CD4-positive, alpha-beta T cell (primary cell): ENCODE results near the gene ZNF17. TPM values are rescaled to one million over a fixed set of nuclear protein-coding genes. Genes with fewer than 3 reads are reported as not detected.
"Not testable (repeated sequence)": the region's sequence is repeated elsewhere in the genome, so short reads cannot be mapped to it uniquely, and the experiment has no call there.

ENCODE experiments used
- ATAC-seq: fragments of 200-7000 bp; cut with Tn5 transposase; one replicate; pipeline ENCODE4 v1.10.0; 2022; ENCODE audit warnings: mild to moderate bottlenecking; ENCODE audit not compliant: poor library complexity
- CTCF ChIA-PET: fragments of 350-600 bp; sonication (Branson Sonifier 250); formaldehyde crosslinking; loops from one replicate; lab custom pipeline; 2021; ENCODE audit warnings: antibody characterized with exemption, inconsistent platforms; lab: Charles Lee
- POLR2A ChIA-PET: fragments of 350-600 bp; sonication (Branson Sonifier 250); formaldehyde crosslinking; loops from one replicate; lab custom pipeline; 2021; ENCODE audit warnings: antibody characterized with exemption, inconsistent platforms; lab: Charles Lee
- DNase-seq, 14 experiments: peaks; one replicate each; pipeline ENCODE4 v3.0.0-alpha.2; 2013 to 2020; ENCODE audit warnings: mixed read lengths in 2 of 14
- H3K27ac ChIP-seq, 2 donors: one replicate each; pipeline versions ENCODE4 v1.5.1 to v1.7.0; 2013; ENCODE audit warnings: low read length in 2 of 2, low read depth in 1 of 2, mild to moderate bottlenecking in 1 of 2
- H3K27me3 ChIP-seq, 2 experiments: 1 replicate in 1 of 2; 2 replicates in 1 of 2; pipeline versions ENCODE4 v1.6.1 to v1.7.0; 2013; ENCODE audit warnings: low read length in 2 of 2, control low read depth in 1 of 2, mild to moderate bottlenecking in 1 of 2, moderate library complexity in 1 of 2; ENCODE audit not compliant: insufficient read depth in 2 of 2, control insufficient read depth in 1 of 2
- H3K36me3 ChIP-seq: one replicate; pipeline ENCODE4 v1.6.1; 2013; ENCODE audit warnings: low read length, control low read depth; ENCODE audit not compliant: insufficient read depth
- H3K4me1 ChIP-seq: one replicate; pipeline ENCODE4 v1.6.1; 2013; ENCODE audit warnings: low read length, control low read depth; ENCODE audit not compliant: insufficient read depth
- H3K4me3 ChIP-seq: one replicate; pipeline ENCODE4 v1.5.1; 2013; ENCODE audit warnings: mild to moderate bottlenecking, low read length, moderate library complexity
- H3K9me3 ChIP-seq, 2 experiments: 1 replicate in 1 of 2; 2 replicates in 1 of 2; pipeline versions ENCODE4 v1.6.1 to v1.7.0; 2013; ENCODE audit warnings: low read length in 2 of 2, mild to moderate bottlenecking in 2 of 2, control low read depth in 1 of 2, moderate library complexity in 1 of 2; ENCODE audit not compliant: control insufficient read depth in 1 of 2, insufficient read depth in 1 of 2
- H3K27ac Mint-ChIP-seq: one replicate; pipeline ENCODE4 v1.8.0; 2020; ENCODE audit warnings: mixed read lengths
- H3K27me3 Mint-ChIP-seq: one replicate; pipeline ENCODE4 v1.8.0; 2021; ENCODE audit warnings: mixed read lengths
- H3K36me3 Mint-ChIP-seq: one replicate; pipeline ENCODE4 v1.8.0; 2021; ENCODE audit warnings: low read depth, mixed read lengths
- H3K4me1 Mint-ChIP-seq: one replicate; pipeline ENCODE4 v1.8.0; 2021; ENCODE audit warnings: low read depth, mixed read lengths
- H3K4me3 Mint-ChIP-seq: one replicate; pipeline ENCODE4 v1.8.0; 2020; ENCODE audit warnings: mild to moderate bottlenecking, mixed read lengths
- H3K9me3 Mint-ChIP-seq: one replicate; pipeline ENCODE4 v1.8.0; 2020; ENCODE audit warnings: mixed read lengths
- intact Hi-C, 2 experiments: fragments of 100-400 bp; cut with DNase I in 1 of 2; cut with micrococcal nuclease in 1 of 2; formaldehyde crosslinking; loops; one replicate each; pipeline versions ENCODE4 v1.15.1 to v1.9.0; 2023 to 2025; cut with DNase I, micrococcal nuclease
- total RNA-seq, 174 experiments: library from RNA in 2 of 174; stranded (reverse) in 2 of 174; gene quantifications; one replicate each; pipeline ENCODE4 v1.2.3 and lab custom pipeline; 2021 to 2026
- TF ChIP-seq, protein P1 (sequence below): fragments of 200-600 bp; IDR thresholded peaks from one replicate; pipeline ENCODE4 v1.8.0; 2022; ENCODE audit warnings: antibody characterized with exemption, mild to moderate bottlenecking

ZNF17 gene
- total RNA-seq, 2 experiments from 2014 or later = 9.3 to 10.0 TPM

DNA sequence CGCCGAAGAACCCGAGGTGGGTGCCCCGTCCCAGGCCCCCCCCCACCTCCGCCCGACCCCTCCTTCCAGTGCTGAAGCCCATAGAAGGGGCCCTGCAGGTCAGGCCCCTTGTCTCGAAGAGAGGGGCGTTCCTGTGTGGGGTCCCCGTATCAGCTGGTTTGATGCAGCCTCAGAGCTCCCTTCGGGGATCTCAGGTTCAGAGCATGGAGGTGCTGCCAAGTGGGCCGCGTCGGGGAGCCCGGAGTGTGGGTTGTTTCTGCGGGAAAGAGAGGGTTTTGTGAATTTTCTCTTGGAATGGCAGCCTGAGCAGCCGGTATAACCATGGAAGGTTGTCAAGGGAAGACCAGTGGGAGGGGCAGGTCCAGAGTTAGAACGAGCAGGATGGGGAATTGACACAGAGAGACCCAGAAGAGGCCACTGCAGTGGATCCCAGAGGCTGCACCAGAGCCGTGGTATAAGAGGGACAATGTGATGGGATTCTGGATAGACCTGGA, 47.2 kb upstream of the ZNF17 start:
- Histone ChIP-seq H3K36me3 (no peaks in the 10 kb centered on the region), H3K27ac (peak overlapping the region; percentile 86 to 89), H3K4me1 (peaks cover 15% of the 10 kb centered on the region), H3K4me3 (peak overlapping the region; percentile 69), H3K27me3 (no peaks in the 10 kb centered on the region), H3K9me3 (peaks cover 15 to 48% of the 10 kb centered on the region in 2 experiments)
- TF ChIP-seq, protein P1, sequence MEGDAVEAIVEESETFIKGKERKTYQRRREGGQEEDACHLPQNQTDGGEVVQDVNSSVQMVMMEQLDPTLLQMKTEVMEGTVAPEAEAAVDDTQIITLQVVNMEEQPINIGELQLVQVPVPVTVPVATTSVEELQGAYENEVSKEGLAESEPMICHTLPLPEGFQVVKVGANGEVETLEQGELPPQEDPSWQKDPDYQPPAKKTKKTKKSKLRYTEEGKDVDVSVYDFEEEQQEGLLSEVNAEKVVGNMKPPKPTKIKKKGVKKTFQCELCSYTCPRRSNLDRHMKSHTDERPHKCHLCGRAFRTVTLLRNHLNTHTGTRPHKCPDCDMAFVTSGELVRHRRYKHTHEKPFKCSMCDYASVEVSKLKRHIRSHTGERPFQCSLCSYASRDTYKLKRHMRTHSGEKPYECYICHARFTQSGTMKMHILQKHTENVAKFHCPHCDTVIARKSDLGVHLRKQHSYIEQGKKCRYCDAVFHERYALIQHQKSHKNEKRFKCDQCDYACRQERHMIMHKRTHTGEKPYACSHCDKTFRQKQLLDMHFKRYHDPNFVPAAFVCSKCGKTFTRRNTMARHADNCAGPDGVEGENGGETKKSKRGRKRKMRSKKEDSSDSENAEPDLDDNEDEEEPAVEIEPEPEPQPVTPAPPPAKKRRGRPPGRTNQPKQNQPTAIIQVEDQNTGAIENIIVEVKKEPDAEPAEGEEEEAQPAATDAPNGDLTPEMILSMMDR = no peak
- no peak for DNase-seq
- Mint-ChIP-seq H3K4me1 (peaks cover 19% of the 10 kb centered on the region), H3K4me3 (peak overlapping the region; percentile 94), H3K27me3 (peaks cover 3% of the 10 kb centered on the region), H3K9me3 (peaks cover 13% of the 10 kb centered on the region), H3K36me3 (peaks cover 64% of the 10 kb centered on the region), H3K27ac (peak overlapping the region; percentile 94)
- intact Hi-C loops = loop anchor here (1.0 to 5.0 kb wide), 8 partner anchors 25 to 123 kb away; partner anchors contain the start of genes ZNF460 (in 2 of the 2), ZNF543 (in 2 of the 2), ZNF548 (in 2 of the 2) and ZNF805 (in 2 of the 2)
- ATAC-seq = no peak
- ChIA-PET CTCF (no interaction called here), POLR2A (interaction anchor here (0.5 to 2.2 kb wide), 5 partner anchors 13 to 960 kb away, joined by 3 to 20 read pairs (median 3); partner anchors contain the start of genes ZNF304, ZNF548 and ZNF805)

DNA sequence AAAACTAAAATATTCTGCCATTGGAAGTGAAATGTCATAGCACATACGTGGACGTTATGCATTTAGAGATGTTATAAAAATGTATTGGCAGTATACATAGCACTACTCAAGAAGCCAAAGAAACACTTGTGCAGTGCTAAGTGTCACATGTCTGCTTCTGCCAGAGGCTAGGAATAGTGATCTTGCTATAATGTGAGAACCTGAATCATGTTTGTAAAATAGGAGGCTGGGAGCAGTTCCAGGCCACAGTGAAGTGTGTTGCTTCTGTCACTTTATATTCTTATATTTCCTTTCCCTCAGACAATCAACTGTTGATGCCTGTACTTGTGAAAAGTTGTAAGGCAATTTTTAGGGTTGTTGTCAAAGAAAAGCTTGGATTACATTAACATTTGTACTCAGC, 44.2 kb upstream of the ZNF17 start:
- H3K27me3 Mint-ChIP-seq = peaks cover 3% of the 10 kb centered on the region
- Histone ChIP-seq H3K36me3 (peaks cover 4% of the 10 kb centered on the region), H3K27ac (no peak overlapping the region), H3K9me3 (peaks cover 9 to 33% of the 10 kb centered on the region in 2 experiments), H3K4me3 (no peak overlapping the region), H3K4me1 (peaks cover 15% of the 10 kb centered on the region), H3K27me3 (no peaks in the 10 kb centered on the region)
- ChIA-PET POLR2A (interaction anchor here (1.5 kb wide), 1 partner anchor 16 kb away, joined by 5 read pairs; the partner anchor contains the start of gene ZNF304), CTCF (no interaction called here)
- H3K36me3 Mint-ChIP-seq = peaks cover 83% of the 10 kb centered on the region
- H3K27ac Mint-ChIP-seq = no peak overlapping the region
- H3K4me3 Mint-ChIP-seq = peak overlapping the region; percentile 38
- intact Hi-C loops = no loop called here
- H3K4me1 Mint-ChIP-seq = peaks cover 23% of the 10 kb centered on the region
- DNase-seq (no peak), ATAC-seq (no peak)
- TF ChIP-seq, protein P1 = no peak
- peaks cover 14% of the 10 kb centered on the region for H3K9me3 Mint-ChIP-seq

DNA sequence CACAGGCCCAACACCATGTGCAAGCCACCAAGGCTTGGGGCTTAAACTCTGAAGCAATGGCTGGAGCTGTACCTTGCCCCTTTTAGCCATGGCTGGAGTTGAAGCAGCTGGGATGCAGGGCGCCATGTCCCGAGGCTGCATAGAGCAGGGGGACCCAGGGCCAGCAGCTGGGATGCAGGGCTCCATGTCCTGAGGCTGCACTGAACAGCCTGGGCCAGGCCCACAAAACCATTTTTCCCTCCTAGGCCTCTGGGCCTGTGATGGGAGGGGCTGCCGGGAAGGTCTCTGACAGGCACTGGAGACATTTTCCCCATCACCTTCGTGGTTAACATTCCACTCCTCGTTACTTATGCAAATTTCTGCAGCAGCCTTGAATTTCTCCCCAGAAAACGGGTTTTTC, 36.8 kb upstream of the ZNF17 start:
- Mint-ChIP-seq H3K4me1 (peaks cover 3% of the 10 kb centered on the region), H3K27ac (no peak overlapping the region), H3K4me3 (no peak overlapping the region), H3K27me3 (no peaks in the 10 kb centered on the region), H3K9me3 (peaks cover 20% of the 10 kb centered on the region), H3K36me3 (peaks cover 100% of the 10 kb centered on the region)
- CTCF ChIA-PET = no interaction called here
- no peaks in the 10 kb centered on the region for H3K27me3 ChIP-seq
- ATAC-seq (no peak), DNase-seq (no peak)
- TF ChIP-seq, protein P1 = no peak
- POLR2A ChIA-PET = no interaction called here
- no peak overlapping the region for H3K27ac ChIP-seq
- H3K9me3 ChIP-seq = peaks cover 37 to 48% of the 10 kb centered on the region in 2 experiments
- intact Hi-C loops = no loop called here
- no peaks in the 10 kb centered on the region for H3K4me1 ChIP-seq
- H3K4me3 ChIP-seq = no peak overlapping the region
- H3K36me3 ChIP-seq = peaks cover 22% of the 10 kb centered on the region

DNA sequence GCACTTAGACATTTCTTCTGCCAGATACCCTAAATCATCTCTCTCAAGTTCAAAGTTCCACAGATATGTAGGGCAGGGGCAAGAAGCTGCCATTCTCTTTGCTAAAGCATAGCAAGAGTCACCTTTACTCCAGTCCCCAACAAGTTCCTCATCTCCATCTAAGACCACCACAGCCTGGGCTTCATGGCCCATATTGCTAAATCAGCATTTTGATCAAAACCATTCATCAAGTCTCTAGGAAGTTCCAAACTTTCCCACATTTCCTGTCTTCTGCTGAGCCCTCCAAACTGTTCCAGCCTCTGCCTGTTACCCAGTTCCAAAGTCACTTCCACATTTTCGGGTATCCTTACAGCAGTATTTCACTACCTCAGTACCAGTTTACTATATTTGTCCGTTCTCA, 36.3 kb upstream of the ZNF17 start:
- H3K27ac Mint-ChIP-seq, H3K27me3 ChIP-seq, H3K4me1 Mint-ChIP-seq, H3K27me3 Mint-ChIP-seq, POLR2A ChIA-PET, H3K27ac ChIP-seq, H3K4me3 ChIP-seq, DNase-seq, intact Hi-C loops, ATAC-seq, H3K4me1 ChIP-seq, H3K4me3 Mint-ChIP-seq, CTCF ChIA-PET: not testable (repeated sequence)
- H3K9me3 Mint-ChIP-seq = peaks cover 20% of the 10 kb centered on the region
- H3K9me3 ChIP-seq = peaks cover 37 to 53% of the 10 kb centered on the region in 2 experiments
- H3K36me3 Mint-ChIP-seq = peaks cover 100% of the 10 kb centered on the region
- H3K36me3 ChIP-seq = peaks cover 22% of the 10 kb centered on the region
